CD4-positive, alpha-beta T cell treated with Interleukin-2 at 100 ng/mL for 4 hours (primary cell): ENCODE measurements around the gene LTBP2.

Source experiments
- DNase-seq: peaks from one replicate; pipeline ENCODE4 v3.0.0-alpha.2; 2020; ENCODE audit warnings: low spot score

LTBP2 gene

DNA sequence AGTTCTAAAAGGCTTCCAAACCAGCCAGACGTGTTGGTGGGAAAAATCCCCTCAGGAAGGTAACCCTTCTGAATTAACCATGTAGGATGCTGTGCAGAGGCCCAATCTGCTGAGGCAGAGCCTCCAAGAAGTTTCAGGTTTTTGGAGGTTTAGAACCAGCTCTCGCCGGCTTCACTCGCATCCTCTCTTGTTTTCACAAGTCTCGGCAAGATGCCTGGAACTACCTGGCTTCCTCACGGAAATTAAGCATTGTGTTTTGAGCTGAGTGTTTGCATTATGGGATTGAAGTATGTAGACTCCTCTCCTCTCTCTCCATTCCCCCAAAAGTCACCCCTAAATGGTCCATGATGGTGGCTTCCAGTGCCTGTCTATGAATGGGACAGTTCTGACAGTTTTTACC lies 20.6 kb downstream of the LTBP2 start:
- no peak for DNase-seq

DNA sequence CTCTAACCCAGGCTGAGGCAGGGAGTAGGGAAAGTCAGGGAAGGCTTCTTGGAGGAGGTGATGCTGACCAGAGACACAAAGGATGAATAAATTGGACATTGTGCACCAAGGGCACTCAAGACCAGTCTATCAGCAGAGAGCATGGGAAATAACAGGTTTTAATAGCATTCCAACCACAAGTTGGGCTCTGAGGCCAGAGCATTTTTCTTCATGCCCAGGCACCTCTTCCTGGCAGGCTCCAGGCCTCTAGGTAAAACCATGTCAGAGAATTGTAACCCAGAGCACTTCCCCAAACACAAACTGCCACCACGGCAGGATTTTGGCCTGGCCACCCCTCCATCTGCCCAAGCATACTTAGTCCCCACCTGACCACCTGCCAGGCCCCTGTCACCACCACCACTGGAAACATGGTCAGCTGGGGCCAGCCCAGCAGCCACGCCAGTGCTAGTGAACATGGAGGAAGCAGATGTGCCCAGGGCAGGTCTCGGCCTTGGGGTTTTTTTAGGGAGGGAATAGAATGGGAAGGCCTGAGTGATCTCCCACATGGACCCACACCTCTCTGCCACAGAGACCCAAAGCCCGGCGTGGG lies 22.7 kb downstream of the LTBP2 start:
- no peak for DNase-seq

DNA sequence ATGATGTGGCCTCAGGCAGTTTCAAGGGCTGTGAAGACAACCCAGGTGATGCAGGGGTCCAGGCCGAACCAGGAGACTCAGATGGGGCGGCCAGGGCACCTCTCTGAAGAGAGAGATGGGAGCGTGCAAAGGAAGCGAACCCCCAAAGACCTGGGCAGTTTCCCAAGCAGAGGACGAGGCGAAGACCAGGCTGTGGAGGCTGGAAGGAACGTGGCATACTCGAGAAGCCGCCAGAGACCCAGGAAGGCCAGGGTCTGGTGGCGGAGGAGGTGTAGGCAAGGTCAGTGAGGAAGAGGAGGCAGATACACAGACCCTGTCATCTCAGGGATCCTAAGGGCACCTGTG lies 24.7 kb downstream of the LTBP2 start:
- DNase-seq = no peak

DNA sequence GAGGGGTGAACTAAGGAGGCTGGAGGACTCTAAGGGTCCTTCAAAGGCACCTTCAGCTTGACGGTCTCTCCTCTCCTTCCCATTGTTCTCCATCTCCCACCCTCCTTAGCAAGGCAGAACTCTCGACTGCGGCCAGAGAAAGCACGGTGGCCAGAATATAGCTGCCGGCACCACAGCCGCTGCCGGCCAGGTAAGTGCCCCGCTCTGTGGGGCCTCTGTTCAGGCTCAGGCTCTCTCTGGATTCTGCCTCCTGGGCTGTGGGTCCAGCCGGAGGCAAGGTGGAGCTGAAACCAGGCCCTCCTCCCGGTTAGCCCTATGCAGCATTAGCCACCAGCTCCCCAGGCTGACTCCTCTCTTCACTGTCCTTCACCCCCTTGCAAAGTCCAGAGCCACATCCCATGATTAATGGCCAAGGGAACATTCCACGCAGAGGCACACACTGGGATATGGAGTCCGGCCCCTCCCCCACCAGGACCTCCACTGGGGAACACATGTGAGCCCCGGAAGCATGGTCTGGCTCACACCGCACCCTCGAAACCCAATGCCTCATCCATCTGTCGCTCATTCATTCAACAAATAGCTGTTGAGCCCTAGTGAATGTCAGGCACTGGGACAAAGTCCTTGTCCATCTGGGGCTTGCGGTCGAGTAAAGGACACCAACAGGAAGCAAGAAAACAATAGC lies 25.2 kb downstream of the LTBP2 start:
- no peak for DNase-seq

DNA sequence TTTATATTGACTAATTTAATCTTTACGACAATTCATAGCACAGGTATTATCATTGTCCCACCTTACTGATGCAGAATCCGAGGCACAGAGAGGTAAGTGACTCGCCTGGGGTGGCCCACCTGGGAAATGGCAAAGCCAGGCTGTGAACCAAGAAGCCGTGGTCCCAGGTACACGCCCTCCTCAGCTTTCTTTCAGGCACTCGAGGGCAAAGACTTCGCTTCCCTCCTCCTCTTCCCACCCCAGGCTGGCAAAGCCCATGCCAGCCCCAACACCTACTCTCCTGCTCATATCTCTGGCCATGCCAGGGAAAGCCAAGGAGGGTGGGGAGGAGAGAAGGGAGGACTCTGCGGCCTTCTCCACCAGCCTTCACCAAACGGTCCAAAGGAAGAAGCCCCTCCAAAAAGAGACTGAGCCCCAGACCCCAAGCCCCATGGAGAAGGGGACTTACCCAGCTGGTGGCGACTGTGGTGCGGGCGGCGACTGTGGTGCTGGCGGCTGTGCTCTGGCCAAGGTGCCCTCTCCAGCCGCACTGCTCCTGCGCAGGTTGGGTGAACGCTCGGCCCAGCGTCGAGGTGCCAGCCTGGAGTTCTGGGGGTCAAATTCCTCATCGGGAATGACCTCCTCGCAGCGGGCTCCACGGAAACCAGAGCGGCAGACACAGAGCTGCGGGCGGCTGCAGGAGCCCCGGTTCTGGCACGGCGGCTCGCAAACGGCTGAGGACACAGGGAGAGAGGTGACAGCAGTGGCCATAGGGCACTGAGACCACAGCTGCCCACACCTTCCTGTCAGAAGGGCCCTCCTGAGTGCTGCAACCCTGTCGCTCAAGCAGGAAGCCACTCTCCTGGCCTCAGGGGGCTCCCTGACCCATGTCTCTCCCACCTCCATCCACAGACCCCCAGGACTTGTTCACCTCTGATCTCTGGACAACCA lies 26.4 kb downstream of the LTBP2 start:
- DNase-seq = no peak

DNA sequence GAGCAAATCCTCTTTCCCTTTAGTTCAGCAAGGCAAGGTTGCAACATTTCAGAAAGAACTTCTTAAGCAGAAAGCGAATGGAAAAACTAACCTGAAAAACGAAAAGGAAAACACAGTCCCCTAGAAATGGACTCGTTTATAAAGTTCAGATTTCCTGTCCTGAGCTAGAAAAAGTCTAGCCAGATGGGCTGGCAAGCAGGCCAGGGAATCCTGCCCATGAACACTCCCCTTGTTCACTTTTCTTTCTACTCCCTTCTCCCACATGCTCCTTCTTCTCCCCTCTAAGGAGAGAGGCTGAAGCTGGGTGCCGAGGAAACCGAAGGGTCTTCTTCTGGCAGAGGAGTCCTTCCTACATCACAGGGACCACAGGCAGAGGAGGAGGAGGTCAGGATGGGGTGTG lies 27.1 kb downstream of the LTBP2 start:
- no peak for DNase-seq

DNA sequence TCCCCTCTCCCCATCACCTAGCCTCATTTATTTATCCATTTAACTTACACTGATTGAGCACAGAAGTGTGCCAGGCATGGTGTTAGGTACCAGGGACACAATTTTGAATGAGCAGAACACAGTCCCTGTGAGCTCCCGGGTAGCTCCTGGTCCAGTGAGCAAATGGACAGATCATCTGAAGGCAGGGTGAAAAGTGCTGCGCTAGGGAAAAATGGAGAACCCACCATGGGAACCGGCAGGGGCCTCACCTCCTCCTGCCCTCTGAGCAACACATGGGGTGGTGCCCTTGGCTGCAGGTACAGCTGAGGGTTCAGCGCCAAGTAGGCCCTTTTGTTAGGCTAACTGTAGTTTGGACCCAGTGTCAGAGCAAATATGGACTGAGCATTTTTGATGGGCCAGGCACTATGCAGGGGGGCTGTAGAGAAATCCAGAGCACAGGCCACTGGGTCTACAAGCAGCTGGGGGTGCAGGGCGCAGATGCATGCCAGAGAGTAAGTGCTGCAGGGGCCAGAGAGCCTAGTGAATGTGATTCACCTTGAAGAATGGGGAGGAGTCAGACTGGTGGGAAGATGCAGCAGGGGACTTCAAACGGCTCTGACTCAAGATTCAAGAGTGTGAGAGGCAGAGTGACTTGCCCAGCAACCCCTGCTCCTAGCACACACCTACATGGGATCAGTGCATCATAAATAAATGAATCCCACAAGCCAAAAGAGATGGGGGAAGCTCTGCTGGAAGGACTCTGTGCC lies 28.2 kb downstream of the LTBP2 start:
- DNase-seq = no peak

DNA sequence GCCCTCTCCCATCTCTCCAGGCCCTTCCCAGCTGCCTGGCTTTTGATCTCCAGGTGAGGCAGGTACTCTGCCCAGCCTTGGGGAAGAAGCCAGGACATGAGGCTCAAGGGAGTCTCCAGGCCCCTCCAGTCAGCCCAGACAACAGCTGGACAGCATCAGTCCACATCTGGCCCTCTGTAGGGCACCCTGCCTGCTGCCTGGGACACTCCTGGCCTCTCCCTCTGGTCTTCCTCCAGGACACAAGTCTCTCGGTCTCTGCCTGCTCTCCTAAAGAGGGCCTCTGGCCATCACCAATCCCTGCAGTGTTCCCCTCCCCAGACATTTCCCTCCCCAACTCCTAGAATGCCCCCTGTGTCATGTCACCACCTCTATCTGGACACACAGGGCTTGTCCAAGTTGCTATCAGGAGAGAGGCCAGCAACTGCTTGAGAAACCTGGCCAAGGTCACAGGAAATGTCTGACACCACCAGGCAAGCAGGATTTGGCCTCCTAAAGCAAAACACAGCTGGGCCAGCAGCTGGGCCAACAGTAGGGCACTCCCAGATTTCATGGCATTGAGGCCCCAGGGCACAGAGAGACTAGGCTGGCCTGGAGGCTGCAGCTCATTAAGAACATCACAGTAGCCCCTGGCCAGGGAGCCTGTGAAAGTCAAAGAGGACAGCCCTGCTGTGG lies 29.0 kb downstream of the LTBP2 start:
- no peak for DNase-seq

DNA sequence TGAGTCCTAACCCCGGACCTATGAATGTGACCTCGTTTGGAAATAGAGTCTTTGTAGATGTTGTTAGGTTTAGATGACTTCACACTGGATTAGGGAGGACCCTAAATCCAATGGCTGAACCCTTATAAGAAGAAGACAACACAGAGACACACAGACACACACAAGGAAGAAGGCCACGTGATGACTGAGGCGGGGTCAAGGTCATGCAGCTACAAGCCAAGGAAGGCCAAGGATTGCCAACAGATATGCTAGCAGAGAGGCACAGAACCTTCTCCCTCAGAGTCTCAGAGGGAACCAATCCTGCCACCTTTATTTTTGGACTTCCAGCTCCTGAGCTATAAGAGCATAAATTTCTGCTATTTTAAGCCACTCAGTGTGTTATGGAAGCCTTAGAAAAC lies 31.8 kb downstream of the LTBP2 start:
- no peak for DNase-seq

DNA sequence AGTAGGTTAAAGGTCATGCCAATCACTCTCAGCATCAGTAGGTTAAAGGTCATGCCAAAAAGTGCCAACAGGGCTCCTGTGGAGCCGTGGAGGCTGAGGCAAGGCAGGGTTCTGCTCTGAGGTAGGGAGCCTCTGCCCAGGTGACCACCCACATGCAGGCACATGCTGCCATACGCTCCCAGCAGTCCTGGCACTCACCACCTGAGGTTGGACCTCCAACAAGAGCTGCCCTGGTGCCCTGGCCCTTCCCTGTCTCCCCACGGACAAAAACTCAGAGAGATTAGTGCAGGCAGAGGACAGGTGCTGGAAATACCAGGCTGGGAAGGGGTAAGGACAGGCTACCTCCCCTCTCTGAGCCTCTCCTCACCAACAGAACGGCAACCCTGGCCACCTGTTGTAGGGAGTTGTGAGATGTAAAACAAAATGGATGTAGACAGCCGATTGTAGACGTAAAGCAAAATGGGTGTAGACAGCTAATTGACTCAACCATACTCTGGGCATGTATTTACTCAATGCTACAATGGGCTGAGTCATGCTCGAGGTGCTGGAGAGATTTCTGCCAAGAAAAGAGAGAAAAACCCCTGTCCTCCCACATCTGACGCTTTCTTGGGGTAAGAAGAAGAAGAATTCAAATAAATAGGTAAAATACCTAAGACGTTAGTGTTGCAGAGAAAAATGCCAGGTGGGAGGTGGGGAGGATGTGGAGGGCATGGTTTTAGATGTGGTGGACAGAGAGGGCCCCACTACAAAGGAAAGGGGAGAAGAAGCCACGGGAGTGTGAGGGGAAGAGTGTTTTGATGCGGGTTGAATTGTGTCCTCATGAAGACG lies 32.4 kb downstream of the LTBP2 start:
- DNase-seq = peak; percentile 17

DNA sequence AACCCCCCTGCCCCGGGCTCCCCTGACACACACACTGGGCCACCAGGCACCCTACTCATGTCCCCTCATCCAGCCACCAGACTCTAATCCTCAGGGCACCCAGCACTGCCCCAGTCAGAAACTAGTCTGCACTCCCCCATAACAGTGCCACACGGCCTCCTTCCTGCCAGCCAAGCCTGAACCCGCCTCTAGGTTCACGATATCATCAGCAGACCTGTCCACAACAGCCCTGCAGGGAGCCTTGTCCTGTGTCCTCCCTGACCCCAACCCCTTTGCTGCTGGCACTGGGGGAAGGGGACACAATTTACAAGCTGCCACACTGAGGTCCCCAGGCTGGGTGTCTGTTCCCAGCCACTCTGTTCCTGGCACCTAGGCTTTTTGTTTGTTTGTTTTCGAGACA lies 33.6 kb downstream of the LTBP2 start:
- DNase-seq = no peak

DNA sequence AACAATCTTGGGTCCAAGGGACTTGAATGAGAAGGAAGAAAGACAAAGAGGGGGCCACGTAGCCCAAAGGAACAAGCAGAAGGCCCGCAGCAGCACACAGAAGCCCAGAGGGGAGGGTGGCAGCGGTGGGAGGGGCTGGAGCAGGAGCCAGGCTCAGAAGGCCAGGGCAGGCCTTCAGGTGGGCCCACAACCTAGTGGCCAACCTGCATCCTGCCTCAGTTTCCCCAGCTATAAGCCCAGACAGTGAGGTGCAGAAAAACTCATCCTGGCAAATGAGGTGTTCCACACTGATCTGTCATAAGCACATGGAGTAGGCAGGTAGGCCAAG lies 34.1 kb downstream of the LTBP2 start:
- DNase-seq = no peak

DNA sequence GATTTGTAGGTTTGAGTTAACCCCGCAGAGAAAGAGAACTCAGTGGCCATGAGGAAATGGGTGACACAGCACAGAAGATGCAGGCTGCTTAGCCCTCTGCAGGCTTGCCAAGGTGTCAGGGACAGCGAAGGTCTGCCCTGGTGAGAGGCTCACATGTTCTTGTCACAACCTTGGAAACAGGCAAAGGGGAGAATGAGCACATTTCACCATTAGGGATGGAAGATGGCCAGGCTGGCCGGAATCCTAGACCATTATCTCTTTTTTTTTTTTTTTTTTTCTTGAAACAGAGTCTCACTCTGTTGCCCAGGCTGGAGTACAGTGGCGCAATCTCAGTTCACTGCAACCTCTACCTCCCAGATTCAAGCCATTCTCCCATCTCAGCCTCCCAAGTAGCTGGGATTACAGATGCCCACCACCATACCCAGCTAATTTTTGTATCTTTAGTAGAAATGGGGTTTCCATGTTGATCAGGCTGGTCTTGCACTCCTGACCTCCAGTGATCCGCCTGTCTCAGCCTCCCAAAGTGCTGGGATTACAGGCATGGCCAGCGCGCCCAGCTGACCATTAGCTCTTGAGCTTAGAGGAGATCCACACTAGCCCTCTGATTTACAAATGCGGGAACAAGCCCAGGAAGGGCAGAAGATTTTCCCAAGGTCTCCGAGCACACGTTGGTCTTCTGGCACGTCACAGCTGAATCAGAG lies 34.6 kb downstream of the LTBP2 start:
- no peak for DNase-seq

DNA sequence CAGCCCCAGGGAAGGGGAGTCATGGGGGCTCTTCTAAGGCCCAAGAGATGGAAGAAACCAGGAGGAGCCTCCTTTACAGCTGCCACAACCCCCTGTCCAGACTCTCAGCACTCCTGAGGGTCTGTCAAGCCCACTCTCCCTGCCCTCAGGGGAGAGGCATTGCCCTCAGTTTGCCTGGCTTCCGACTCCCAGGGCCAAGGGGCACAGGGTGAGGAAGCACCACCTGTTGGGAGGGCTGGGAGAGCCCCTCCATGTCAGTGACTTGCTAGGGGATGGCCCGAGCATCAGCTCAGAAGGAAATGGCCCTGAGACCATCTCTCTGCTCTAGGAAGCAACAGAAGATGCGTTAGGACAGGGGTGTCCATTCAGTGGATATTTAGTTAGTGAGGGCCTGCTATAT lies 36.1 kb downstream of the LTBP2 start:
- no peak for DNase-seq

DNA sequence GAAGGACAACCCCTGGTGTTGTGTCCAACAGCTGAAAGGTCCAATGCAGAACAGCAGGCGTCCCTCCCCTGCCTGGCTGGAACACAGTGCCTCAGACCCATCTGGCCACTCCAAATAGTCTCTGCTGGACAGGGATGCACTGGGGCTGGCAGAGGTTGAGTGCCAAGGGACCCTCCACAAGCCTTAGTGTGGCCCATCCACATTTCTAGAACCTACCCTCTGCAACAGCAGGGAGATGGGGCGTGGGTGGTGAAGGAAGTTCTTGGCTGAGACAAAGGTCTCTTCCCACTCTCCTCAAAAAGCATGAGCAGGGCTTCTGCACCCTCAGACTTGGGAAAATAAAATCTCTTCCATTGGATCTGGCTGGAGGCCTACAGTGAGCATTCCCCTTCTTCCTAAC lies 36.5 kb downstream of the LTBP2 start:
- no peak for DNase-seq

DNA sequence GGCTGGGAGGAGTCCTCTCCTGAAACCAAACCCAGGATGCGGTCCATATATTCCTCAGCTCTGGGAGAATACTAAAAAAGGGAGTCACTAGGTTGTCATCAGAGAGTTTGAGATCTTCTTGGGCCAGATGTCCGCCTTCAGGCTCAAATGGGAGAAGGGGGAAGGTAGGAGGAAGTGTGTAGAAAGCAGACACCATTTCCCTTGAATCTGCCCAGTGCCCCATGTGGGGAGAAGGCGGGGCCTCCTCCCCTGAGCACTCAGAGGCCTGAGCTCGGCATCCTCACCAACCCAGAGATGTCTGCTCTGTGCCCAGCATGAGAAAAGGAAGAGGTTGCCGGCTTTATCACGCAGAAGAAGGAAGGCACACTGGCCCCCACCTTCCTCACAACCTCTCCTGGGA lies 37.3 kb downstream of the LTBP2 start:
- no peak for DNase-seq

DNA sequence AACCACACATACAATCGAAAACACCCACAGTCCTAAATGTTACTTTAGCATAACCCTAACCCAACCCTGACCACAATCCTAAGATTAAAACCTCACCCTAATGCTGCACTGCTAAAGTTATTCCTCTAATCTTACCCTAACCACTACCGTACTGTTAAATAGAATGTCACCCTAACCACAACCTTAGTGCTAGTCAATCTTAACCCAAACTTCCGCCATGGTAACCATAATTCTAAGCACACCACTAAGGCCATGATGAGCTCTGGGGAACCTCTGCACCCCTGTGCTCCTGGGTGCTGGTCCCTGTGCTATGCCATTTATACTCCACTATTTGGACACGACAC lies 38.0 kb downstream of the LTBP2 start:
- peak; percentile 52 for DNase-seq

DNA sequence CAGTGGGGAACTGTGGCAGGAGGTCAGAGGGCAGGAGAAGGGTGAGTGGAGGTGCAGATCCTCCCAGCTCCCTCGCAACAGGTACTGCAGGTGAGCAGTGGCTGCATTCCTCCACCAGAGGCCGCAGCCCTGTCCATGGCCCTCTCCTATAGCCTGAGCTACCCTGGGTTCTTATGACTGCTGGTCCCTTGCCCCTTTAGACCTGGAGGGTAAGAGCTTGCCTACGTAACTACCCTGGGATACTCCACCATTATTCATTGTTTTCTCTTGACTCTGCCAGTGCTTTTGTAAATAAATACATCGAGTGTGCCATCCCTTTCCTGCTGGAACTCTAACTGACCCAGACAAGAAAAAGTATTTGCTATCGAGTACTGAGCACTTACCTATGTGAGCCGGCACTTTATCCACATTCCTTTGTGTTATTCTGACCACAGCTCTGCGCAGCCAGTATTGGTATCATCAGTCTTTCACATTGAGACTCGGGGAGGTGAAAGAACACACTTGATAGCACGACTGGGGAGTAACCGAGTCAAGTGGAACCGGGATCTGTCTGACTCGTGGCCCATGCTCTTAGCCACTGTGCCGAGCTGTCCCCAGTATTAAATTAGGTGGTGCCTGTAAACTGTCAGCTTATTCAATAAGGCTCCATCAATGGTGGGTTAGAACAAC lies 38.5 kb downstream of the LTBP2 start:
- DNase-seq = no peak

DNA sequence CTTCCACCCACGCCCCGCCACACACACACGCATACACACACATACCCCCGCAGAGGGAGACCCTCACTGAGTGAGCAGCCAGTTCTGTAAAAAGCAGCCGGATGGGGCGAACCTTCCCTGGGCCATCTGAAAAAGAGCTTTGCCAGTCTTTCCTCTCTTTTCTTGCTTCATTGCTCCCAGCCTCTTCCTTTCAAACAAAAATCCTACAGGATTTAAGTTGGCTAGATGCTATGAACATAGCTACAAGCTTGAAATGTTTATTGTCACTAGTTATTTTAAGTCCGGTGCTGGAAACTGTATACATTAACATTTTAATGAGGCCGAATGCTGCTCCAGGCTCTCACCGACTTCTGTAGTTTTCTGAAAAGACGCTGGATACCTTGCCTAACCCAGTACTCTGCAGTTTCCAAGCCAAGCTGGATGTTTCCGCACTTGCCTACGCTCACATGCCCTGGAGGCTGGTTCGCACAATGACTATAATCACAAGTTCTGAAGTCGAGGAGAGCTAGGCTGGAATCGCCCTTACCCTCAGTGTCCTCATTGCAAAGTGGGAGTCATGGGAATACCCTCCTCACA lies 39.2 kb downstream of the LTBP2 start:
- DNase-seq = no peak
